Midbrain (tissue), 1 donor: Measurements from ENCODE around the gene COL25A1.
"Not testable (repeated sequence)": the region's sequence is repeated elsewhere in the genome, so short reads cannot be mapped to it uniquely, and the experiment has no call there.

Experiments used
- DNase-seq: peaks from one replicate; lab custom pipeline; 2025; lab: John Stamatoyannopoulos, UW

The COL25A1 gene

GRCh38 chr4:109166586-109166985, 135.9 kb downstream of the COL25A1 start:
- DNase-seq, result no peak

- DNase-seq, result no peak
Observed at GRCh38 chr4:109166126-109166525, 136.3 kb downstream of the COL25A1 start.

DNA sequence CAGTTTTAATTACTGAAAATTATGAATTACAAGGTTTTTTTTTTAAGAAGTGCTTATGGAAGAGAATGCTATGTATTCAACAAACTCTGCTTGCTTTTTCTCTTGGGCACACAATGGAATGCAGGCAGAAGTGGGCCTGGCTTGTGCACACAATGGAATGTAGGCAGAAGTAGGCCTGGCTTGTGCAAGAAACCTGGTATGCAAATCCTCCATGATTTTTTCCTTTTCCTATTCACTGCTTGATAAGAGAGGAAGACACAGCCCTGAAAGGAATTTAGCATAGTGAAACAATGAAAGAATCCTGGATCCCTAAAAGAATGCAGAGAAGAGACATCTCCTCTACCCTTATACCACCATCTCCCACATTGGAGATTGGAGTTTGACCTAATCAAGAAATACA, 138.4 kb downstream of the COL25A1 start:
- no peak for DNase-seq

DNA sequence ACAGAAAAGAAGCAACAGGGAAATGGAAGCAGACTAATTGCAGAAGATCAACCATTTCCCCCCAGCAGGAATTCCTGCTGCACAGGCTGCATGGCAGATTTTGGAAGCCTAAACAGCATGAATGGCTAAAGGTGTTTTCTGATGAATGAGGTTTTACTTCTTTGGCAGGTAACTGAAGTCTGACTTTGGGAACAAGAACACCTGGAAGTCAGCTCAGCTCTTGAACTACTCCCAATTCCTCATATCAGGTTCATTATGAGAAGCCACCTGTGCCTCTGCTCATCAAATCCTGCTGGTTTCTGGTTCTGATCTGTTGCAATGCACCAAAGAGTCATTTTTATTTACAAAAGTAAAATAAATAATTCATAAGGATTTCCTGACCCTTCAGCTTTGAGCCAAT, 139.0 kb downstream of the COL25A1 start:
- DNase-seq, result no peak

GRCh38 chr4:109162759-109163158, 139.7 kb downstream of the COL25A1 start:
- no peak for DNase-seq

DNA sequence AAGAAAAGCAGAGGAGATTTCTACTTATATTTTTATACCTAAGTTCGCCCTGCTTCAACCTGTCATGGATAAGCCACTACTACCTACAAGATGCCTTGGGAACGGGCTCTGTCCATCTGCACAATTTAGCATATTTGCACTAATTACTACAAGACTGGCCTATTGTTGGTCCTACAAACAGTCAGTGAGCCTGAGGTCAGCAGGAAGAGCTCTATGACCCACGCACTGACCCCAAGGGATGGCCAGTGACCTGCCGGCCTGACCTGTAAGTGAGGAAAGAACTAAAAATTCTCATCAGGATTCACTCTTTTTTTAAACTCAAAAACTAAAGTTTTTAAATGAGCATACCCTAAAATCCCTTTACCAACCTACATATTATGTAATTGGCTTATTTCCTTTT, 142.0 kb downstream of the COL25A1 start:
- no peak for DNase-seq

DNA sequence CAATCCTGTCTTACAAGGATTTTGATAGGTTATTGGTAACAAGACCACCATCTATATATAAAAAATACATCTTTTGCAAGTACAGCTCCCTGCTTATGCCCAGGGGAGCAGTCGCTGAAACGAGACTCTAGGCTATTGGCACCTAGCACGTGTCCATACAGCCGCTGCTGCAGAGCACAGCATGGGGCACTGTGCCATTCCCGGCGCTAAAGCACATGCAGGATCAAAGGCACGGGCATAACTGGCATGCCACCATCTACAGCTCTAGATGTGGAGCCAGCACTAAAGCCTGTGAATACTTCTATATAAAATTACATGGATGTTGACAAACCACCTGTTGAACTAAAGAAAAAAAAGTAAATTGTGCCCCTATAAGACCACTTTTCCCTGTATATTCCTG, 144.8 kb downstream of the COL25A1 start:
- no peak for DNase-seq

GRCh38 chr4:109157205-109157604, 145.3 kb downstream of the COL25A1 start:
- DNase-seq, result no peak

DNA sequence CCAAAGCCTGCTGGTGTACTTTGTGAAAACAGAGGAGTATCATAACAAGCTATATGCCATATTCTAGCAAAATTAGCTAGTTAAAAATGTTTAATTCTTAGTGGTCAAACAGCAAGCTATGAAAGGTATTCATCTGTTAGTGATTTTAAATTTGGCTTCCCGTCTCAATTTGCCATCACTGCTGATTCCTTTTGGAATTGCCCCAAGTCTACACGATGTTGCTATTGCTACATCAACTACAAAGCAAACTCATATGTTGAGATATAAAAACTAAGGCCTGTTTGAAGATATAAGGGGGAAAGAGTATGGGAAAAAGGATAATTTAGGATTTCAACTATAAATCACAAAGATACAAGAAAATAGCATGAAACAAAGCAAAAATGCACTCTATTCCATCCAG, 146.1 kb downstream of the COL25A1 start:
- no peak for DNase-seq

DNA sequence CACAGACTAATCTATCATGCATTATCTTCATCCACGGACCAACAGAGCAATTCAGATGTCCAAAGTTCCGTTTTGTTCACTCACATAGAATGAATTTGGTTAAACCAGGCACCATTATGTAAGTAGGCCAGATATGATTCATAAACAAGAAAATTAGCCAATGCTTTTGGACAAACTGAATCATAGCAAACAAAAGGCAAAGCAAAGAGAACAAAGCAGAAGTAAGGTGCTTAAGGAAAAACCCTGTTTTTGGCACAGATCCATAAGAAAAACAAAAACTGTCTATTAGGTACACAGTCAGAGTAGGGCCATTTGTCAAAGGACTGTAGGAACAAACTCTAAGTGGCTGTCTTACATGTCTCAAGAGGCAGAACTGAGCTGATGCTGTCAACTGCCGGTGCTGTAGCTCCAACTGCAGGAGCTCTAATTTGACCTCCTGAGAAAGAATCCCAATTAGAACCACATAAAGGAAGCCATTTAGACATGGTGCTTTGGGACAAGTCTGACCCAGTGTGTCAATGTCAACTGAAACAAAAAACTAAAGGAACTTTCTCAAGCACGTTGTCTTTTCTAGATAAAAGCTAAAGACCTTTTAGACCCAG, 146.7 kb downstream of the COL25A1 start:
- DNase-seq, result no peak

- no peak for DNase-seq
Observed at GRCh38 chr4:109155084-109155483, 147.4 kb downstream of the COL25A1 start.

DNA sequence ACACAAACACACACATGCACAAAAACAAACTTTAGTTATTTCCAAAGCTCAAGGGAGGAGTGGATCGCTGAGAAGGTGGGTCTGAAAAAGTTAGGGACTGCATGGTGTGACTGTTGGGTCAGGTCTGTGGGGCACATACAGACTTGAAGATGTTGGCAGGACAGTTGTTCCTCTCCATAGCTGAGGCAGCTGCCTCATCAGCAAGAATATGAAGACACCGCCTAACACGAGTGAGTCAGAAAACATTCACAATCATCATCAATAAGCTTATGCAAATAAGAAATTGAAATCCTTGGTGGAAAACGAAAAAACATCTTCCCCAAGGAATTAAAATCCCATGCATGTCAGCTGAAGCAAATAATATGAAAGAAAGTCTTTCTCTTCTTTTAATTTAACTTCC, 148.0 kb downstream of the COL25A1 start:
- DNase-seq, result no peak

- DNase-seq, result no peak
Observed at GRCh38 chr4:109149836-109150235, 152.6 kb downstream of the COL25A1 start.

GRCh38 chr4:109148577-109149075, 153.8 kb downstream of the COL25A1 start:
- DNase-seq, result no peak

- no peak for DNase-seq
Observed at GRCh38 chr4:109147135-109147534, 155.3 kb downstream of the COL25A1 start.

DNA sequence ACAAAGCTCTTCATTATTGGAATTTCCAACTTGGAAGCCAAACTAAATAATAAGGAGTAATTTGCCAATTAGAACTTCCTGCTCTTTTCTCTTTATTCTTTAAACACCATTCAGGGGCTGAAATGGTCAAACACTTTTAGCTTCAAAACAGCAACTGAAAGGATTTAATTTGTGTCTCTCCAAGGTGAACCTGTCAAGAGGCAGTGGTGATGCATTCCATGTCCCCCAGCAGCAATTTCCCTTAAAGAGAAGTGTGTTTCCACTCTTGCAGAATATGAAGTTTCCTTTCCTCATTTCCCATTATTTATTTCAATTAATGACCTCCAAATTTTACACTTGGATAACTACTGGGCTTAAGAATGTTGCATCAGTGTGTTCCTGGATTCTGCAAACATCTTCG, 156.0 kb downstream of the COL25A1 start:
- no peak for DNase-seq

DNA sequence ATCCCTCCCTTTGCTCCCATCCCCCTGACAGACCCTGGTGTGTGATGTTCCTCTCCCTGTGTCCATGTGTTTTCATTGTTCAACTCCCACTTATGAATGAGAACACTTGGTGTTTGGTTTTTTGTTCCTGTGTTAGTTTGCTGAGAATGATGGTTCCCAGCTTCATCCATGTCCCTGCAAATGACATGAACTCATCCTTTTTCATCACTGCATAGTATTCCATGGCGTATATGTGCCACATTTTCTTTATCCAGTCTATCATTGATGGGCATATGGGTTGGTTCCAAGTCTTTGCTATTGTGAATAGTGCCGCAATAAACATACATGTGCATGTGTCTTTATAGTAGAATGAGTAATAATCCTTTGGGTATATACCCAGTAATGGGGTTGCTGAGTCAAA, 164.3 kb downstream of the COL25A1 start:
- DNase-seq, result not testable (repeated sequence)

DNA sequence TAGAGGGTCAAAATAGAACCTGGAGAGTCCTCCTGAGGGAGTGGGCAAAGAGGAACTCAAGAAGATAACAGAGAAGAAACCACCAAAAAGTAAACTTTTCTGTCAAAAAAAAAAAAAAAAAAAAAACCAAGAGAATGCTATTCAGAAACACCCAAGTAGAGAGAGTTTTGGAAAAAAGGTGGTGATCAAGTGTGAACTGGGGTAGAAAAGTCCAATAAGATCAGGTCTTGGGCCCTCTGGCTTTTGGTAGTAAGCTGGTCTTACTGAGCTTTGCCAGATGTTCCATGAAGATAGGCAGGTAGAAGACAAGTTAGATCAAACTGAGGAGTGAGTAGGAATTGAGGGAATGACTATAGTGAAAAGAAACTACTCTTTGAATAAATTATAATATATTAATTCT, 167.5 kb downstream of the COL25A1 start:
- no peak for DNase-seq

DNA sequence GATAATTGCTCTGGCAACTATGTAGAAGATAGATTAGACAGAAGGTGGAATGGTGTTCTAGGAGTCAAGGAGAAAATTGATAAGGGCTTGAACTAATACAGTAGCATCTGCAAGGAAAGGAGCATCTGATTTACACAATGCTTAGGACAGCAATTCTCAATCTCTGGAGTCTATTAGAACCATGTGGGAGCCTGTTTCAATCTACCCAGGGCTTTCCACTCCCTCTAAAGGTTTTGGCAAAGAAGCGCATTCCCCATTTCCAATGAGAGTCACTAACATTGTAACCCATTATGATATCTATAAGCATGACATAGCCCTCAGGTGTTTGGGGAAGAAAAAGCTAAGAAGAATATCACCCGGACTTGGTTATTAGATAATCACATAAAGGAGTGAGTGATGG, 168.2 kb downstream of the COL25A1 start:
- no peak for DNase-seq

DNA sequence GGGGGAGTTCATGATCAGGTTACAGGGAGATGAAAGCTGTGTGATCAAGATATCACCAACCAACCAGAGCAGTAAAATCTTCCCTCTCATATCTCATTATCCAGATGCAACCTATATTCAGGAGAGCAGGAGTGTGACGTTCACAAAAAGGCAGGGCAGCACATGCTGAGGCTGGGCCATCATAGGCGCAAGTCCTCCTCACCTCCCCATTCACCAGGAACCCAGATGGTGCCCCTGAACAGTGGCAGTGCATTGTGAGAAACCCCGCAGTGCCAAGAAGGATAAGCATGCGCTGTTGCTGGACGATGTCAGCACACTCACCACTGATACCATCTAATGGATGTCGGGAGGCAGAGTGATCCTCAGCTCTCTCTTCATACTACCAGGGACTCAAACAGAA, 170.9 kb downstream of the COL25A1 start:
- no peak for DNase-seq

DNA sequence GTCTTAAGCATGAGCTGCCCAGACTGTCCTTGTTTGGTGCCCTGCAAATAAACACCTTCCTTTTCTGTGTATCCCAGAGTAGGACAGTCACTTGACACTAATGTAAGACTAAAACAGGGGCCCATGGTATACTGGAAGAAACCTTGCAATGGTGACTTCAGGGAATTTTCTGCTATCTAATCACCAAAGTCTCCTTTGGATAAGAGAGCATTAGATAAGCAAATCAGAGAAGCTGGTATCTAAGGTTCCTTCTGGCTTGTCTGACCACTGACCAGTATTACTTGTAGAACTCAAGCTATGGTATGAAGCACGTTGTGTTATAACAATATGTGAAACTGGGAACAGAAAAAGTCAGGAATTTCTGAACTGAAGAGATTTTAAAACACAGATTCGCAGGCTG, 173.9 kb downstream of the COL25A1 start:
- DNase-seq, result no peak

DNA sequence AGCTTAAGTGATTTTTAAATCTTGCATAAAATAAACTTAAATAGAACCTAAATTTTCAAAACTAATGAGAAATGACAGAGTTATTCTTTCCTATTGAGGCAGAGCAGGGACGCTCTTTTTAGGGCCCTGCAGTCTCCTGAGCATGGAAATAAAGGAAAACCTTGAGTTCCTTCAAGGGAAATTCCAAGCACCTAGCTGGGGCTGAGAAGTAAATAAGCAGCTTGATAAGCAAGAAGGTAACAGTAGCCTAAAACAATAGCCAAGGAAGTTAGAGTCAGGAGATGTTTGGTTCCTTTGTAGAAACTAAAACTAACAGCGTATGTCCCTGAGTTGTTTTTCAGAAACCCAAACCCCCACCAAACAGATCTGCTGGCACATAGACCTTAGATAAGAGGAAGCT, 174.6 kb downstream of the COL25A1 start:
- no peak for DNase-seq

DNA sequence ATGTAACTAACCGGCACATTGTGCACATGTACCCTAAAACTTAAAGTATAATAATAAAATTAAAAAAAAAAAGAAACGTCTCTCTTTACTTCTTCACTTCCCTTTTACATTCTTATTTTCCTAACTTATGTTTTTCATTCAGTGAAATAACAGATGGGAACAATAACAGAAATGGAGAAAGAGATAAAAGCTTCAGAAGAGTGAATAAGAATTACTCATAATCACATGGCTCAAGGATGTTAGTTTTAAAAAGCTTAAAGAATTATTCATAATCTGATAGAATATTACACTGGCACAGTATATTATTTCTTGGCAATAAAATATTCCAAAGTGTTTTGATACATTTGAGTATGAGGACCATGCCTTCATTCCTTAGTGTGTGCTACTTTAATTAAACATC, 175.6 kb downstream of the COL25A1 start:
- DNase-seq, result no peak

DNA sequence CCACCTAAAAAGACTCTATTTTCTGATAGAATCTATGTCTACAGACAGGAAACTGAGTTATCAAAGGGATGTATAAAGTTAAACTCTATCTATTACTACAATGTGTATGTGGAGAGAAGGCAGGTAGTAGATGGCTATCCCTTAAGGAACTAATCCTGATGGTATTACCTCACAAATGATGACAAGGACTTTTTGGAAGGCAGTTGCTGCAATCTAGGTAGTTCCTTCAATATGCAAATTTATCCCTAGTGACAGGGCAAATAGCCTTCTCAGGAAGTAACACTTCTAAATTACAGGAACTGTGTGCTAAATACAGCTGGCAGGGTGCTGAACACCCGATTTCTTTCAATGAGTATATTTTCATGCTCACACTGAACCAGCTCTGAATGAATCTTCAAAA, 177.4 kb downstream of the COL25A1 start:
- no peak for DNase-seq

DNA sequence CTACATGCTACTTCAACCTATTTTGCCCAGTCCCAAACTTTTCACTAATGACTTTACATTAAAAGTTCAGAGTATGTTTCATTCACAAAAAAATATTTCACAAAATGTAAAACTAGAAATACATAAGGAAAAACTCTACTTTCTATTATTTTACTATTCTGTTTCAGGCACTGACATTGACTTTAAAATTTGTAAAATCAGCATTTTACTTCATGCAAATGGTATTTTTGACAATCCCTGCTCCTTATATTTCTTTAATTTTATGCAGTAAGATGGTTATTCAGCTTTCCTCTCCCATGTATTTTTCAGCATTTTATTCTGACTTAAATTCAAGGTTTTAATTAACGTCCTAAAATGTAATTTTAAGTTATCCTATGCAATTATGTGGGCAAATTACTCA, 178.5 kb downstream of the COL25A1 start:
- no peak for DNase-seq
